HG02973 (cell line): ENCODE data around the gene DARS2.
A peak's percentile ranks its signal among the peaks of the same experiment; 100 is the strongest.
"Not testable (repeated sequence)": the region's sequence is repeated elsewhere in the genome, so short reads cannot be mapped to it uniquely, and the experiment has no call there.

Experiments
- ATAC-seq: cut with Tn5 transposase; IDR thresholded peaks from one replicate; pipeline ENCODE4 v1.9.1; 2021; ENCODE audit warnings: moderate library complexity; ENCODE audit not compliant: unreplicated experiment

DARS2 gene

DNA sequence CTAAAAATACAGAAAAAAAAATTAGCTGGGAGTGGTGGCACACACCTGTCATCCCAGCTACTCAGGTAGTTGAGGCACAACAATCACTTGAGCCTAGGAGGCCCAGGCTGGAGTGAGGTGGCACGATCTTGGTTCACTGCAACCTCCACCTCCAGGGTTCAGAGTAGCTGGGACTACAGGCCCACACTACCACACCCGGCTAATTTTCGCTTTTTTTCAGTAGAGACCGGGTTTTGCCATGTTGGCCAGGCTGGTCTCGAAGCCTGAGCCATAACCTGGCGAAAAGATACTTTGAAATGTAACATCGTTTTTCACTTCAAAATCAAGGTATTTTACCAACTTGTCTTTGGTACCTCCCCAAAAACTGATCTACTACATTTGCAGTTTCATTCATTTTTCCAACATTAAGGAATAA, 37.3 kb downstream of the DARS2 start:
- no peak for ATAC-seq

- ATAC-seq, result not testable (repeated sequence)
Observed at GRCh38 chr1:173862146-173862768, 37.8 kb downstream of the DARS2 start.

- no peak for ATAC-seq
Observed at GRCh38 chr1:173862769-173863223, 38.3 kb downstream of the DARS2 start.

GRCh38 chr1:173863224-173864161, 39.0 kb downstream of the DARS2 start:
- ATAC-seq, result no peak

- ATAC-seq, result no peak
Observed at GRCh38 chr1:173864179-173864867, 39.9 kb downstream of the DARS2 start.

- ATAC-seq, result no peak
Observed at GRCh38 chr1:173865468-173866164, 41.1 kb downstream of the DARS2 start.

DNA sequence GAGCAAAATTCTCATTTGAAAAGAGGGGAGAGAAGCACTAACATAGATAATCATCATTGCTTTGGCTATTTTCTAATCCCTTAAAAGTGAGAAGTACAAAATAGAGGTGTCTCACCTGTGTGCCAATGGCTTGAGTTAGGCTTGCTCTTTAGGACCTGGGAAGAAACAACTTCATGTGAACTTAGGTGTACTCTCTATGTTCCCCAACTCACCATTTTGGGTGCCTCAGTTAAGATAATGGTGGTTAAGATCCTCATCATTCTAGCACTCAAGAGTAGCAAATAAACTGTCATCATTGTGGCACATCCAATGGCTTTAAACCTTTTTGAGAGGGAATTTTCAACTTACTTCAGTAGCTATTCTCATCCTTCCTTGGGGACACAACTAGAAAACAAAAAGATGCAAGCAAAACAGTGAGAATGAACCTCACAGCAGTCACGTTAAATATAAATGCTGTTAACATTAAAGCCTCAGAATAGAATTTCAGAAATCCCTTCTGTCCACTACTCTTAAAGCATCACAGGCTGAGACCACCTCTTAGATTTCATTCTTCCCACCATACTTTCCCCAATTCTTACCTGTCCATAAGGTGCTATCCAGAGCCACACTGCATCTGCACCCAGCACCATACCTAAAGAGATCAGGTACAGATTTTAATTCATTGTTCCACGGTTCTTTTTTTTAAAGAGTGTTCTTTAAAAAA, 42.1 kb downstream of the DARS2 start:
- ATAC-seq, result no peak

- no peak for ATAC-seq
Observed at GRCh38 chr1:173867141-173867752, 42.8 kb downstream of the DARS2 start.

DNA sequence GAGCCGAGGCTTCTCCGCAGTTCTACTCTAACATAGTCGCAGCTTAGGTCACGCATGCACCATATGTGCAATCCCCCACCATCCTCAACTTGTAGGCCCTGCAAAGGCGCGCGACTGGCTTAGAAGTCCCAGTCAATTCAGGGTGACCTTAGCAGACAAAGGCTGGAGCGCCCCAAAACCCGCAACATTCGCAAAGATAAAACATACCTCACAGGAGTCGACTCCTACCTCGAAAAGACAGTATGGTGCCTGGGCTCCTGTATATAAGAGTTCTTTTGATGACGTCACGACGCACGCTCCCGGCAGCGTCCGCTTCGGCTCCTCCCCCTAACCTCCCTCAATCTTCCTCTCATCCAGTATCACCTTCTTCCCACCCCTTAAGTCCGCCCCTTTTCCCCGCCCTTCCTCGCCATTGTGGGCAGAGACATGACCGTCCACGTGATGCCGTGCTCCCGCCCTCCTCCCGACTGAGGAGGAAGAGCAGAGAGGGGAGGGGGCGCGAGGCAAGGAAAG, 43.3 kb downstream of the DARS2 start, which contains the start of gene GAS5:
Gene GAS5, minus strand, starts transcription at position 237 of the 513 bp plus-strand sequence.
- peak; percentile 73 for ATAC-seq

- peak; percentile 55 for ATAC-seq
Observed at GRCh38 chr1:173868266-173869020, 44.0 kb downstream of the DARS2 start, which contains the start of gene ZBTB37. TSS of gene ZBTB37 (plus strand) at chr1:173868380. CDS start at chr1:173870226, 1,846 bp downstream.

DNA sequence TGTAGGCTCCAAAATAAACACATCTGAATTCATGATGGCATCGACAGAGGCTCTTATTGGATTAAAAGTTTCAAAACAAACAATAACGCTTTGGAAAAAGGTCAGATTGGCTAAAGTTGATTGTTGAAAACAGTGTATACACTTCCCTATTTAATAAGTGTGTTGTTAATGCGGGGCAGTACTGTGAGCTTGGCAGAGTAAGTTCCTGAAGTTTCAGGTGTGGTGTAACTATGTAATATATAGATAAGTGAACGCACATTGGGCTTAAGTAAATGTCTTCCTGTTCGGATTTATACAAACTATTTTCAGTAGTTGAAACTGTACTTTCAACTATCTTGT, 44.5 kb downstream of the DARS2 start:
- no peak for ATAC-seq

- ATAC-seq, result no peak
Observed at GRCh38 chr1:173870252-173871075, 46.0 kb downstream of the DARS2 start.

DNA sequence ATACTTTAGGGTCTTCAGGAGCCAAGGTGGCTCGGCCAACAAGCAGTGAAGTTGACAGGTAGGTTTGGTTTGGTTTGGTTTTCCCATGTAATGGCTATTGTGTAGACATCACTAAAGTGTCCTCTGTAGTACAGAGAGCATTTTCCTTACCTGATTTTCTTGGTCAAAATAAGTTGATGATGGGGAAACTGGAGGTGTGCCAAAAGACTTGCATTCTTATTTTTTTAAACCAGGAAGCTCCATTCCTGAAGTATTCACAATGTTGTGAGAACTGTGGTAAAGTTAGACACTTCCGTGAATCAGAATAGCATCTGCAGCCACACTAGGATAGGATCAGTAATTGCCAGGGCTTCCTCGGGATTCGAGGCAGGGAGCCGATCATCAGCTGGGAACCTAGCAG, 46.6 kb downstream of the DARS2 start:
- ATAC-seq, result no peak

DNA sequence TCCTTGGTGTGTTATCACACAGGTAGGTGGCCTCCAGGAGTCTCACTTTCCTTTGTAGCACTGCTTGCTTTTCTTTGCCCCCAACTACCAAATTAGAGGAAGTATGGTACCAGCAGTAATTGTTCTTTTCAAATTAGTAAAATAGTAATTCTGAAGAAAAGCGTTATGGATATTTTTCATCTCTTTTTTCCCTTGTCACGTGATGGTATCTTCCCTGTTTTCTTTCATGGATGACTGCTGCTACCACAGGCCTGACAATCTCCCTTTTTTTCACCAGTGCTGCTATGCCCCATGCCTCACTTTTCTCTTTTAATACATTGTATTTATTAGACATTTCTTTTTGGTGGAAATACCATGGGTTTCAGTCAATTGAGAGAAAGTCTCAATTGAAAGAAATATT, 47.0 kb downstream of the DARS2 start:
- ATAC-seq, result no peak

- ATAC-seq, result no peak
Observed at GRCh38 chr1:173876732-173877131, 52.3 kb downstream of the DARS2 start.

DNA sequence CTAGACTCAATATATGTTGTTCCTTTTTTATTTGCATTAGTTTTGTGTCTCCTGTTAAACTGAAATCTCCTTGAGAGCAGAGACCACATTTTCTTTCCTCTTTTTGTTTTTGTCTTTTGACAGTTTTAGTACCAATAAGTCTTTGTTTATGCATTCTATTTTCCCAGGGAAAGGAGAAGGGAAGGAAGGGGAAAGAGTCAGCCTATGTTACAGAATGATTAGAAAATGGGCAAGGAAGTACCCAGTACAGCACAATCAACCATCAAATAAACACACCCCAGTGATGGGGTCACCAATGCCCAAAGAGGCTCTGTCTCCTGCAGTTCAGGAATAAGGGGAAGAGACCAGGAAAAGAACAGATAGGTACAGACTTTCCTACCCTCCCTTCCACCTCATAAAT, 53.8 kb downstream of the DARS2 start:
- no peak for ATAC-seq

GRCh38 chr1:173881117-173881516, 56.6 kb downstream of the DARS2 start:
- ATAC-seq, result not testable (repeated sequence)

DNA sequence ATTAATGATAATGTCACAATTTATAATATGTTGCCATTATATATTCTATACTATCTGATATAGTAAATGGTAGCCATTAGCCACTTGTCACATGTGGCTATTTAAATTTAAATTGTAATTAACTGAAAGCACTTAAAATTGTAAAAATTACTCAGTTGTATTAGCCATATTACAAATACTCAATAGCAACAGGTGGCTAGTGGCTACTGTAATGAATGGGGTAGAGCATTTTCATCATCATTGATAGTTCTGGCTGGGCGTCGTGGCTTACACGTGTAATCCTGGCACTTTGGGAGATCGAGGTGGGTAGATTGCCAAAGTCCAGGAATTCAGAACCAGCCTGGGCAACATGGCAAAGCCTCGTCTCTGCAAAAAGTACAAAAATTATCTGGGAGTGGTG, 60.2 kb downstream of the DARS2 start:
- no peak for ATAC-seq
